NB4 (cell line): ENCODE measurements around the gene DNAH8.

ENCODE experiments used
- DNase-seq: peaks from one replicate; pipeline ENCODE4 v3.0.0; 2010; ENCODE audit warnings: low read depth
- H3K4me3 ChIP-seq: one replicate; pipeline ENCODE4 v1.5.1; 2011; ENCODE audit warnings: mild to moderate bottlenecking, low read depth, low read length, moderate library complexity
- CTCF ChIP-seq: IDR thresholded peaks from one replicate; pipeline ENCODE4 v1.5.1; 2012; ENCODE audit warnings: low read depth, low read length
- MAX ChIP-seq: IDR thresholded peaks from 2 replicates; pipeline ENCODE4 v1.6.1; 2011; ENCODE audit warnings: low read depth, low read length
- MYC ChIP-seq: IDR thresholded peaks from 2 replicates; pipeline ENCODE4 v1.6.1; 2011; ENCODE audit warnings: low read depth, low read length
- POLR2A ChIP-seq: IDR thresholded peaks from 2 replicates; pipeline ENCODE4 v1.6.1; 2011; ENCODE audit warnings: mild to moderate bottlenecking; ENCODE audit not compliant: insufficient read length; ENCODE audit errors: extremely low read depth

Gene DNAH8

GRCh38 chr6:38837101-38837500, 122.0 kb downstream of the DNAH8 start:
- no peak for TF ChIP-seq MYC
- no peak overlapping the region for H3K4me3 ChIP-seq
- no peak for DNase-seq

GRCh38 chr6:38843798-38844197, 128.7 kb downstream of the DNAH8 start:
- H3K4me3 ChIP-seq, result no peak overlapping the region
- peak; percentile 6 for DNase-seq
- TF ChIP-seq POLR2A (no peak), CTCF (no peak), MYC (no peak), MAX (no peak)

DNA sequence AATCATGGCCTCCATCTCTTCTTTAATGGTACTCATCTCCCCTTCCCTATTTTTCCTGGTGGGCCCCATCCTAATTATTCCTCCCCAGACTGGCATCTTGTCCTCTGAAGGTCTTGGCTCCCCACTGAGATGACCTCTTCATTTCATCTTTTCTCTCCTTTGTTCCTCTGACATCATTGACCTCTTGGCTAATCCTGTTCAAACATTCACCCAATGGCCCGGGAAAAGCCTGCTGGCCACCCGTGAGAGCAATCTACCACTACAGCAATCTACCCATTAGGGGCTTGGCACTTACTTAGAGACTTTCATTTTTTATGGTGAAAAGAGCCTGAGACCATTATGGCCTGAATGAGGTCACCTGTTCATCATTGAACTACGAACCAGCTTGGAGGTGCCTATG, 130.8 kb downstream of the DNAH8 start:
- no peak for DNase-seq

GRCh38 chr6:38846361-38846760, 131.2 kb downstream of the DNAH8 start:
- no peak for DNase-seq
- no peak overlapping the region for H3K4me3 ChIP-seq
- TF ChIP-seq MYC (no peak), POLR2A (no peak), CTCF (no peak), MAX (no peak)

More for the DNA sequence above, 130.8 kb downstream of the DNAH8 start:
- TF ChIP-seq MAX, result no peak
- no peak for TF ChIP-seq CTCF
- TF ChIP-seq POLR2A, result no peak
- no peak for TF ChIP-seq MYC
- no peak overlapping the region for H3K4me3 ChIP-seq

DNA sequence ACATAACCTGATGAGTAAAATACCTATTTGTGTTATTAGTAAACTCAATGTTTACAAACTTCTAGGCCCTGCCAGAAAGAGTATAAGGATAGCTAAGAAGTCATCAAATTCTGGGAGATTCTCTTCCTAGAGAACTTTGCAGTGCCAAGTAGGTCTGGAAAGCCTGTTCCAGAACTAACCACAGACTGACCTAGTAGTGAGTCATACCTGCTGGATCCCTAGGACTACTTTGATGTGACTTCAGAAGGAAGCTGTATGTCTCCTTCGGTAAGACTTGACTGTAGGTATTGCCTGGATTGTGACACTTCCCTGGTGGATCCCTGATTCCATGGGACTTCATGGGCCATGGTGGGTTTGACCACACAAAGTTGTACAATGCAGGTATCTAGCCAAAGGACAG, 131.7 kb downstream of the DNAH8 start:
- no peak for TF ChIP-seq POLR2A
- TF ChIP-seq CTCF, result no peak
- no peak for TF ChIP-seq MAX
- TF ChIP-seq MYC, result no peak

DNA sequence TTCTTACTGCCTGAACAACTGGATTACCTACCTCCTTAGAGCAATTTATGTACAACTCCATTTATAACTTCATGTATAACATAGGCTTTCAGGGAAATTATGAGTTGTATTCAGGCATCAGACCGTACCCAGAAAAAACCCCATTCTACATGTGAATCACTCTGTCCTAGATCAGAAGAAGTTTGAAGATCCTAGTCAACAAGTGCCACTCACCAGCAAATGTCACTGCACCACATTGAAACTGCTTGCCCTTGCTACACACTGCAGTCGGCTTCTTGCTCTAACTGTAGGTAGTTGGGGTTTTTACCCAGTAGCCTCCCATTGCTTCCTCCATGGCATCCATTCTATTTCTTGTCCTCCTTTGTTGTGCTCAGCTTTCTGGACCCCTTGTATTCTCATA, 132.4 kb downstream of the DNAH8 start:
- no peak overlapping the region for H3K4me3 ChIP-seq
- DNase-seq, result no peak
- TF ChIP-seq CTCF, result no peak
- TF ChIP-seq MAX, result no peak
- TF ChIP-seq POLR2A, result no peak
- no peak for TF ChIP-seq MYC

More for the DNA sequence above, 131.7 kb downstream of the DNAH8 start:
- H3K4me3 ChIP-seq, result no peak overlapping the region
- no peak for DNase-seq
